Right lung (tissue), 5 donors: ENCODE measurements around the gene CUX1. TPM values are rescaled to one million over a fixed set of nuclear protein-coding genes. Genes with fewer than 3 reads are reported as not detected.
"Not testable (repeated sequence)": the region's sequence is repeated elsewhere in the genome, so short reads cannot be mapped to it uniquely, and the experiment has no call there.

ENCODE experiments used
- DNase-seq, 2 donors: peaks; one replicate each; pipeline ENCODE4 v3.0.0-alpha.2; 2013
- polyA plus RNA-seq, 5 donors: library from polyadenylated mRNA; unstranded; fragments of 120-200 nt; gene quantifications; one replicate each; pipeline versions ENCODE4 v1.2.1 to v1.2.3, GENCODE V29; 2013; ENCODE audit warnings: inconsistent platforms in 1 of 5, low replicate concordance in 1 of 5; ENCODE audit not compliant: insufficient read length in 5 of 5, insufficient read depth in 1 of 5

Gene CUX1
- polyA plus RNA-seq, 5 donors = 80.2 to 101 (median 89.3) TPM

GRCh38 chr7:102044641-102044983 lies 227.2 kb downstream of the CUX1 start:
- DNase-seq = no peak

- peak; percentile 89 to 91 for DNase-seq
Observed at GRCh38 chr7:102044984-102045673, 227.7 kb downstream of the CUX1 start.

- no peak for DNase-seq
Observed at GRCh38 chr7:102045681-102046372, 228.4 kb downstream of the CUX1 start.

GRCh38 chr7:102046373-102047117 lies 229.1 kb downstream of the CUX1 start:
- no peak for DNase-seq

- no peak for DNase-seq
Observed at GRCh38 chr7:102047167-102047566, 229.7 kb downstream of the CUX1 start.

- DNase-seq = no peak
Observed at GRCh38 chr7:102049765-102050164, 232.3 kb downstream of the CUX1 start.

- no peak for DNase-seq
Observed at GRCh38 chr7:102050864-102051460, 233.5 kb downstream of the CUX1 start.

- not testable (repeated sequence) for DNase-seq
Observed at GRCh38 chr7:102051736-102052135, 234.3 kb downstream of the CUX1 start.

- DNase-seq = no peak
Observed at GRCh38 chr7:102054158-102054557, 236.7 kb downstream of the CUX1 start.

- no peak for DNase-seq
Observed at GRCh38 chr7:102055181-102055976, 238.0 kb downstream of the CUX1 start.

- DNase-seq = no peak
Observed at GRCh38 chr7:102059524-102059923, 242.1 kb downstream of the CUX1 start.

GRCh38 chr7:102061354-102061945 lies 244.0 kb downstream of the CUX1 start:
- no peak for DNase-seq

GRCh38 chr7:102061981-102062390 lies 244.6 kb downstream of the CUX1 start:
- no peak for DNase-seq

- DNase-seq = no peak
Observed at GRCh38 chr7:102063690-102064180, 246.3 kb downstream of the CUX1 start.

GRCh38 chr7:102064361-102065025 lies 247.1 kb downstream of the CUX1 start:
- DNase-seq = no peak

- DNase-seq = no peak
Observed at GRCh38 chr7:102065226-102065625, 247.8 kb downstream of the CUX1 start.

GRCh38 chr7:102066476-102066875 lies 249.1 kb downstream of the CUX1 start:
- DNase-seq = no peak

GRCh38 chr7:102068846-102069245 lies 251.4 kb downstream of the CUX1 start:
- no peak for DNase-seq

- no peak for DNase-seq
Observed at GRCh38 chr7:102069931-102070629, 252.7 kb downstream of the CUX1 start.

GRCh38 chr7:102072003-102072402 lies 254.6 kb downstream of the CUX1 start:
- DNase-seq = no peak
